DMS53 treated with DMSO at 0.1 percent for 48 hours (cell line): ENCODE data around the gene THBS2.
"Not testable (repeated sequence)": the region's sequence is repeated elsewhere in the genome, so short reads cannot be mapped to it uniquely, and the experiment has no call there.

Source experiments
- DNase-seq: peaks from one replicate; lab custom pipeline; 2025; ENCODE audit not compliant: unreplicated experiment; lab: John Stamatoyannopoulos, UW

THBS2 gene

DNA sequence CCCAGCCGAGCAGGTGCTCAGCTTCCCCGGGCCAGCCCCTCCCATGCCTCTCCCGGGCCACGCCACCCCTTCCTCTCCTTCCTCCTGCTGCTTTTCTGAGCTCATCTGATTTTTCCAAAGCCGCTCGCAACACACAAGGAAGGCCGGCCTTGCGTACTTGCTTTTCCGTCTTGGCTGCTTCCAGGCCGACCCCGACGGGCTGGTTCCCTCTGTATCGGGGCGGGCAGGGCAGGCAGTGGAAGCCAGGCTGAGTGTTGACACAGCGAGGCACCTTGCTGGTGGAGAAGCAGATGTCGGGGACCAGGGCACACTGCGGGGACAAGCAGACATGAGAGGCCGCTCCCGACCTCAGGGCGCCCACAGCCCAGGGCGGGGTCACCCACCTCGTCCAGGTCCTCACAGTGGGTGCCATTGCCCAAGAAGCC lies 21.1 kb downstream of the THBS2 start:
- DNase-seq = no peak

DNA sequence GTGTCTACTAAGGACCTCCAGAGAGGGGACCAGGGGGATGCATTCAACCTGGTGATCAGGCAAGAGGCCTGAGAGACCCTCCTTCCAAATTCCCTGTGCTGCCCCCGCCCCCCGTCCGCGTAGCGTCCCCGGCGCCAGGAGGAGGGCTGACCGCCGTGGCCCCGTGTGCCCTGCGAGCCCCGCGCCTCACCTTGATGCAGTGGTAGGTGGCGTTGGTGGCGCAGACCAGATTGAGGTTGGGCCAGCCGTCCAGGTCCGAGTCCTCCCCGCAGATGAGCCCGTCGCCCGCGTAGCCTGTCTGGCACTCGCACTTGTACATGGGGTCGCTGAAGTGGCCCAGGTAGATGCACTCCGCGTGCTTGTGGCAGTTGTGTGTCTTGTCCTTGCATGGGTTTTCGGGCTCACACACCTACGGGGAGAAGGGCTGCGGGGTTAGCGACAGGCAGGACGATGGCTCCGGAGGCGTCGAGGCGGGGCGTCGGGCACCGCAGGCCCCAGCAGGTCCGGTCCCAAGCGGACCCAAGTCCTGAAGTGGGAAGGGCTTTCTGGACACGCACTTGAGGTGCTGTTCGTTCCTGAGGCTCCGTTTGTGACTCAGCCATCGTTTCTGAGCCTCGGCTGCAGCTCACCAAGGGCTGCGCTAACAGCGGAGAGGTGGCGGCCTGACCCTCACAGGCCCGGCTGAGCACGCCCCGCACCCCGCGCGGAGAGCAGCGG lies 21.7 kb downstream of the THBS2 start:
- no peak for DNase-seq

GRCh38 chr6:169230946-169231789 lies 22.5 kb downstream of the THBS2 start:
- no peak for DNase-seq

- DNase-seq = no peak
Measured at GRCh38 chr6:169230322-169230665, 23.4 kb downstream of the THBS2 start.

DNA sequence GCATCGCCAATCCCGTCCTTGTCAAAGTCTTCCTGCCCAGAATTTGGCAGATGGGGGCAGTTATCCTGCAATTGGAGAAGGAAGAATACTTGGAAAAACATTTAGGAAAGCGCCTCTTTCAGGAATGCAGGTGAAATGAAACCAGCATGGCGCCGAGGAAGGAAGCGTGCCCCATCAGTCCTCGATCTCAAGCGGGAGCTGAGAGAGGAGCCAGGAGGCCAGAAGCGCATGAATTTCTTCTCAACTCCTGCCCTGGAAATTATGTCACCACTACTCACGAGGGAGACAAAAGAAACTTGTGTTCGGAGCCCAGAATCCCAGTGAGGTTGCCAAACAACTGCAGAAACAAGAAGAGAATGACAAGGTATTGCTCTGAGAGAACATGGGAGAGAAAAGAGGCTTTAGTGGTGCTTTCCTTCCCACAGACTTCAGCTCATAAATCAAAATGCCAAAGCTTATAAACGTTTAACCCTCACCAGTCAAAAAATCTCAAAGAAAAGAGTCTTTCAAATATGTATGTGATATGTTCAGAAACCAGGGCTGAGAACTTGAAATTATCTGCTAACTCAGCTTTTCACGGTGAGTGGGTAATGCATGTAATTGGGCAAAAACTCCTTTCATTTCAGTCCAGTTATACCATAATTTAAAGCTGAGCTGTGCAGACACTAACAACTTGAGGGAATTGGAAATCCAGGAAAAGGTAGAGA lies 23.9 kb downstream of the THBS2 start:
- no peak for DNase-seq

GRCh38 chr6:169227116-169227515 lies 26.5 kb downstream of the THBS2 start:
- DNase-seq = no peak

GRCh38 chr6:169225887-169226286 lies 27.8 kb downstream of the THBS2 start:
- no peak for DNase-seq

- DNase-seq = no peak
Measured at GRCh38 chr6:169225131-169225576, 28.5 kb downstream of the THBS2 start.

DNA sequence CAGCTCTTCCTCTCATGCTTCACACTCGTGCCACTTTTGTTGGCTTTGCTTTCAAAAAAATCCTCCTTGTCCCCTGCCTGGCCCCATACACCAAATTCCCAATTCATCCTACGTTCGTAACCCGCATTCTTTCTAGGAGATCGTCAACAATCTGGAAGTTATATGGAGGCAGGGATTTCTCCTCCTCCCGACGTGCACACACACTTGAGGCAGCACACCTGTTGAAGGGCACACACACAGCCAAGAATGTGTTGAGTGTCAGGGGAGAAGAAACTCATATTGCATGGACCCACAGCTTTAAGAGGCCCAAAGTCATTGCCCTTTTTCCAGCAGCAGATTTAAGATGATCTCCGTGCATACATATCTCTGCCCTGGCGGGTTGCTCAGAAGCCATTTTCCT lies 28.9 kb downstream of the THBS2 start:
- no peak for DNase-seq

DNA sequence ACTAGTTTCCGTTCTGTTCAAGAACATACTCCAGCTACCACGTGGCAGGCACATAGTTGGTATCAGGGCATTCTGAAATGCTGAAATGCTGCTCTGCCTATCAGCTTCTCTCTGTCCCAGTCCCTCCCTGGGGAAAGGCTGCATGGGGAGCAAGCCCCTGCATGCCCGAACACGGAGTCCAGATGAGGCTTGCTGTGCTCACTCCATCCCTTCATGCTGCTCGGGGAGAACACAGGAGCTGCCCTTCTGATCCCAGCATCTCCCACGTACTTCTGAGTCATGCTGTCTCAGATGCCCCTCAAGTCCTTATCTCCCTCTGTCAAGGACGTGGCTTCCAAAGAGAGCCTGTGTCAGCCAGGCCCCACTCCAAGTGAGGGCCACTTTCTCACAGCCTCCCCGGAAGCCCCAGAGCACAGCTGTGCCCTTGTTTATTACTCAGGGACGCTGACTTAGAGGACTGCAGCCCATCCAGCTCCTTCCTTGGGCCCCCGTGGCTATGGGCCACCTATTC lies 29.4 kb downstream of the THBS2 start:
- no peak for DNase-seq

- no peak for DNase-seq
Measured at GRCh38 chr6:169223006-169223405, 30.6 kb downstream of the THBS2 start.

GRCh38 chr6:169222126-169222525 lies 31.5 kb downstream of the THBS2 start:
- DNase-seq = no peak

DNA sequence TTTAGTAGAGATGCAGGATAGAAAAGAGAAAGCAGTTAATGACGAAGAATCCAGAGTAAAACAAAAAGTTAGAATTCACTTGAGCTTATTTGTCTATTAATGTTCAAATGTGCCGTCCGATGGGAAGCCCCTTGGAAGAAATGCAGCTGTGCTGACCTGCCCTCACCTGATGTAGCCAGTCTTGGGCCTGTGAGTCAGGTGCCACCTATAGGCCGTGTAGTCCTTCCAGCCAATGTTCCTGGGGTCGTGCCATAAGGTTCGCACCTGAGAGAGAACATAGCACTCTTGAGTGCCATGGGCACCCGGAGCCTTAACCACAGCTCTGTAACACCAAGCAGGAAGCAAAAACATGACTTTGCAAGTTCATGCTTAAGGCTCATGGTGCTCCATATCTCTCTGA lies 32.4 kb downstream of the THBS2 start:
- DNase-seq = no peak

DNA sequence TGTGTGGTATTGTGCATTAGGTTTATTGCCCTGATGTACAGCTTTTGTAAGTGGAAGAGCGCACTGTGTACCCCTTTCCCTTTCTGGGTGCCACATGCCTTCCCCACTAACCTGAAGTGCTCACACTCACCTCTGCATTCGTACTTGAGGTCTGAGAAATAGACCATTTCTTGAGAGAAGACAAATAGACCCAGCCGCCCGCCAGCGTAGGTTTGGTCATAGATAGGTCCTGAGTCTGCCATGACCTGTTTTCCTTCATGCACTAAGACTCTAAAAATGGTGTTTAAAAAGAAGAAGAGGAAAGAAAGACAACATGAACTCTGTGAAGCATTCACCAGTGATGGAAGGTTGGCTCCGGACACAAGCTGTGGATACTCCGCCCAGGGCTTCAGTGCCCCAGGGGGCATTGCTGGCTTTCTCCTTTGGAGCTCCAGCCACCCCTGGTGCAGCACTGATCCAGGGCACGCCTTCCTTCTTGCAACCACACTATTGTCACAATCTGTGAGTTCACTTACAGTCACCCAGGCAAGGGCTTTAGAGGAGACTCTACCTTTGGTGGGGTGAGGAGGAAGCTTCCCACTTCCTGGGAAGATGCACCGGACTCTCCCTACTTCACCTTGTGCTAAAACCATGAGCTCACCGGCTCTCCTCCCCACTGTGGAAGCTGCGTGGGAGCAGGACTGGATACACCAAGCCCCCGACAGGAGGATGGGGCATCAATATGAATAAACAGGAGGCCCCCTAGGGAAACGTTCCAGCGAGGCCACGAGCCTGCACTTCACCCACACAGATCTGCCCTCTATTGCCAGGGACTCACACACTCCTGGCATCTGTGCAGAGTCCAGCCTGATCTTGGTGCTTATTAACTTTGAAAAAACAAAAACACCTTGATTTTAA lies 33.3 kb downstream of the THBS2 start:
- no peak for DNase-seq

DNA sequence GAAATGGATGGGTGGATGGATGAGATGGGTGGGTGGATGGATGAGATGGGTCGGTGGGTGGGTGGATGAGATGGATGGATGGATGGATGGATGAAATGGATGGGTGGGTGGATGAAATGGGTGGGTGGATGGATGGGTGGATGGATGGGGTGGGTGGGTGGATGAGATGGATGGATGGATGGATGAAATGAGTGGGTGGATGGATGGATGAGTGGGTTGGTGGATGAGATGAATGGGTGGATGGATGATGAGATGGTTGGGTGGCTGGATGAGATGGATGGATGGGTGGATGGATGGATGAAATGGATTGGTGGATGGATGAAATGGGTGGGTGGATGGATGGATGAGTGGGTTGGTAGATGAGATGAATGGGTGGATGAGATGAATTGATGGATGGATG lies 35.7 kb downstream of the THBS2 start:
- DNase-seq = no peak

DNA sequence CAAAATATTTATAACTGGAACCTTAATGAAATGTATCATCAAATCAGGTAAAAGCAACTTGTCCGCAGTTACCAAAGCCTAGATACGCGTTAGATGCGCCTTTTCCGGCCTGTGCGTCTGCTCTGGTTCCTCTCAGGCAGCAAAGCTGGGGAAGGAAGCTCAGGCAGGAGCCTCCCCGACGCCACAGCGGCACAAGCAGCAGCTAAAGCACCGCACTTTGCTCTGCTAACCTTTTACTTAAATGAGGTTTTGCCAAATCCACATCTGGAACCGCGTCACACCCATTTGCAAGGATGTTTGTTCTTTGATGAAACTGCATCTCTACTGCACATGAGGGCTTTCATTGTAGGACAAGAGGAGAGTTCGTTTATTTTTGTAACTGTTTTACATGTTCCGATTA lies 36.8 kb downstream of the THBS2 start:
- no peak for DNase-seq

- DNase-seq = no peak
Measured at GRCh38 chr6:169215201-169215681, 38.4 kb downstream of the THBS2 start.

DNA sequence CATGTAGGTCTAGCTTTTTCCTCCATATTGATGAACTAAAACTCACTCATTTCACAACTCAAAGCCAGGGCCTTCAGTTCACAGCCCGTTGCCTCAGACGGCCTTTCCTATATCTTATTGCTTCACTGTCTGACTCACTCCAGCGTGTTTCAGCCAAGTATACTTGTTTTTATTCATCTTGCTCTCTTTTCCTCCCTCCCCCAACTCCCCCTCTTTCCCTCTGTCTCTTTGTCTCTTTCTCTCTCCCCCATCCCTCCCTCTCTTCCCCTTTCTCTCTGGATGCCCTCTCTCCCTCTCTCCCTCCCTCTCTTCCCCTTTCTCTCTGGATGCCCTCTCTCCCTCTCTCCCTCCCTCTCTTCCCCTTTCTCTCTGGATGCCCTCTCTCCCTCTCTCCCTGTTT lies 38.9 kb downstream of the THBS2 start:
- not testable (repeated sequence) for DNase-seq

- DNase-seq = no peak
Measured at GRCh38 chr6:169213814-169214520, 39.7 kb downstream of the THBS2 start.
